ENCODE measurements around the gene MBOAT7. TPM values are rescaled to one million over a fixed set of nuclear protein-coding genes. Genes with fewer than 3 reads are reported as not detected.
"Not testable (repeated sequence)": the region's sequence is repeated elsewhere in the genome, so short reads cannot be mapped to it uniquely, and the experiment has no call there.

Gene MBOAT7
- total RNA-seq, 4 donors from 2014 or later, result 5.3 to 47.8 (median 19.2) TPM

- TF ChIP-seq CTCF (IDR thresholded peaks at IDR 0.05), result no peak
- TF ChIP-seq POLR2A (IDR thresholded peaks at IDR 0.05), result no peak
- H3K27me3 ChIP-seq, result no peaks in the 10 kb centered on the region
- no peaks in the 10 kb centered on the region for H3K9me3 ChIP-seq
- H3K4me1 ChIP-seq, result peaks cover 0 to 17% of the 10 kb centered on the region in 2 donors
- peak overlapping the region; percentile 53 to 63 for H3K4me3 ChIP-seq
- peak in 1 of 2 donors; percentile 43 for DNase-seq
- intact Hi-C loops (cut with DNase I; ENCODE audit: low total_unique reads), result no loop called here
- H3K36me3 ChIP-seq, result no peaks in the 10 kb centered on the region
- H3K27ac ChIP-seq, result peak overlapping the region; percentile 98
Observed at GRCh38 chr19:54188215-54188871, 1.0 kb downstream of the MBOAT7 start.

- H3K27ac ChIP-seq, result no peak overlapping the region
- H3K9me3 ChIP-seq, result no peaks in the 10 kb centered on the region
- H3K4me1 ChIP-seq, result peaks cover 0 to 12% of the 10 kb centered on the region in 2 donors
- DNase-seq, result no peak
- TF ChIP-seq POLR2A (IDR thresholded peaks at IDR 0.05) (no peak), CTCF (IDR thresholded peaks at IDR 0.05) (no peak)
- H3K36me3 ChIP-seq, result no peaks in the 10 kb centered on the region
- H3K4me3 ChIP-seq, result no peak overlapping the region
- H3K27me3 ChIP-seq, result no peaks in the 10 kb centered on the region
- intact Hi-C loops (cut with DNase I; ENCODE audit: low total_unique reads), result no loop called here
Observed at GRCh38 chr19:54186934-54187381, 2.4 kb downstream of the MBOAT7 start.

GRCh38 chr19:54186351-54186750 is 3.0 kb downstream of the MBOAT7 start:
- intact Hi-C loops (cut with DNase I; ENCODE audit: low total_unique reads), result no loop called here
- peaks cover 0 to 7% of the 10 kb centered on the region in 2 donors for H3K4me1 ChIP-seq
- DNase-seq, result no peak
- H3K36me3 ChIP-seq, result no peaks in the 10 kb centered on the region
- H3K4me3 ChIP-seq, result no peak overlapping the region
- H3K27ac ChIP-seq, result no peak overlapping the region
- TF ChIP-seq POLR2A (IDR thresholded peaks at IDR 0.05) (no peak), CTCF (IDR thresholded peaks at IDR 0.05) (no peak)
- no peaks in the 10 kb centered on the region for H3K9me3 ChIP-seq
- H3K27me3 ChIP-seq, result no peaks in the 10 kb centered on the region

- Histone ChIP-seq H3K4me1 (peaks cover 0 to 5% of the 10 kb centered on the region in 2 donors), H3K27ac (no peak overlapping the region), H3K27me3 (no peaks in the 10 kb centered on the region), H3K9me3 (no peaks in the 10 kb centered on the region), H3K4me3 (no peak overlapping the region), H3K36me3 (no peaks in the 10 kb centered on the region)
- intact Hi-C loops (cut with DNase I; ENCODE audit: low total_unique reads), result no loop called here
- TF ChIP-seq POLR2A (IDR thresholded peaks at IDR 0.05), result no peak
- TF ChIP-seq CTCF (IDR thresholded peaks at IDR 0.05), result no peak
- DNase-seq, result no peak
Observed at GRCh38 chr19:54183431-54183830, 5.9 kb downstream of the MBOAT7 start.

GRCh38 chr19:54181894-54182293 is 7.5 kb downstream of the MBOAT7 start:
- H3K4me3 ChIP-seq; intact Hi-C loops (cut with DNase I; ENCODE audit: low total_unique reads); H3K4me1 ChIP-seq; DNase-seq; H3K27ac ChIP-seq; H3K27me3 ChIP-seq; H3K9me3 ChIP-seq; H3K36me3 ChIP-seq: not testable (repeated sequence)
